IPS-NIHi7 (cell line): ENCODE results near the gene RGS9BP.
"Not testable (repeated sequence)": the region's sequence is repeated elsewhere in the genome, so short reads cannot be mapped to it uniquely, and the experiment has no call there.

ENCODE experiments used
- DNase-seq: peaks from one replicate; pipeline ENCODE4 v3.0.0; 2012; ENCODE audit warnings: mixed read lengths; ENCODE audit errors: extremely low spot score

RGS9BP gene

DNA sequence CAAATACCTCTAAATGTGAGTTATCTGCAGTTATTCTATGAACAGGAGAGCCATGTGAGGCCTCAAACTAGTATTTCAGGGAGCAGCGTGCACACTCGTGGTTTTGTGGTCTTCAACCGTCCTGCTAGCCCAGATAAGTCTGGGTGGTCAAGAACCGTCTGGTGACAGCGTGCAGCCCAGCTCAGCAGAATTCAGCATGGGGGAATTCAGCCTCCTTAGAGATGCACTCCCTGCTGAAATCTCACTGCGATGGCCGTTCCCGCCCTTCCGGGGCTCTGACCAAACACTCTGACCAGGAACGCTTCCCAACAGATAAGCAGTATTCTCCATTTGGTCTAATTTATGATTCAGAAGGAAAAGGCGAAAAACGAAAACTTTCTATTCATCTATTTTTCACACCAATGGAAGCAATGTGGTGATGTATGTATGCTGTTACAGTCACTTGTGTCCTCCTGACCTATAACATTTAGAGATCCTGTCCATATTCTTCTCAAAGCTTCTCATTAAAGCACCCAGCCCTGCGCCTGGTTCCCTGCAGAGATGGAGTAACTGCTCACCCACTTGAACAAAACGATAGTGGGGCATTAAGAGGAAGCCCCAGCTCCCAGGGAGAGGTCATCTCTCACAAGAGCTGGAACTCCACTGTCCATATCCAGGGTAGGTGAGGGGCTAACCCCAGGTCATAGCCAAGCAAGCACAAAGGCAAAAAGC lies 3.6 kb upstream of the RGS9BP start:
- no peak for DNase-seq

- DNase-seq, result no peak
These were observed 2.8 kb upstream of the RGS9BP start for GRCh38 chr19:32672841-32673240.

- DNase-seq, result no peak
These were observed 2.1 kb upstream of the RGS9BP start for GRCh38 chr19:32673573-32673972.

DNA sequence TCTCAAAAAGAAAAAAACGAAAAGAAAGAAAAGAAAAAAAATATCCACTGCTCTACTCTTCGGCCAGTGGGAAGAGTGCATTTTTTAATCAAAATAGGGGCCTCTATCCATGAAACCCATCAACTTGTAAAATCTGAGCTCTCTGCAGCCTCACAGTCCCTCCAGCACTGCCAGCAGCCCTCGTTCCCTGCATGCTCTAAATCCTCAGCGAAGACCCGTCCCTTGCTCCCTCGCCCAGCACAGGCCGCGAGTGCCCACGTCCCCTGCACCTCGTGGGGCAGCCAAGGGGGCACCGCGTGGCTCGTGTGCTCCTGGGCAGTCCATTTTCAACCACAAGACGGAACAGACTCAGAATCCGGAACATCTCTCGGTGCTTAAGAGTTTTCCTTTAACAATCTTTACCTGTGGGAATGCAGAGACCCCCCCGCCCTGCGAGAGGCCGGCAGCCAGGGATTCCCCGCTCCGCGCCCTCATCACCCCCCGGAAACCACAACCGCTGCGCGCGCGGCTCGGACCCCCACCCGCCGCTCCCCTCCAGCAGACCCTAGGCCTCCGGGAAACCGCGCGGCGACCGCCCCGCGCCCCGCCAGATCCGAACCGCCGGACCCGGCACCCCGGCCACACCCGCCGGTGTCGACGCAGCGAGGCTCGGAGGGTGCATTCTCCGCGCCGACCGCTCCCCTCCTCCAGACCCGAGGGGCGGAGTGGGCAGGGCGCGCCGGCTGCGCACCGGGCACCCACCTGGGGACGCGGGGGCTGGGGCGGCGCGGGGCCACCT lies 1.3 kb upstream of the RGS9BP start:
- DNase-seq, result no peak

- DNase-seq, result peak; percentile 97
These were observed 523 bp upstream of the RGS9BP start, which contains the start of gene ANKRD27 for GRCh38 chr19:32674931-32675719. Gene ANKRD27, minus strand, starts transcription at chr19:32675180. Its CDS starts 16,165 bp downstream, at chr19:32659015.

DNA sequence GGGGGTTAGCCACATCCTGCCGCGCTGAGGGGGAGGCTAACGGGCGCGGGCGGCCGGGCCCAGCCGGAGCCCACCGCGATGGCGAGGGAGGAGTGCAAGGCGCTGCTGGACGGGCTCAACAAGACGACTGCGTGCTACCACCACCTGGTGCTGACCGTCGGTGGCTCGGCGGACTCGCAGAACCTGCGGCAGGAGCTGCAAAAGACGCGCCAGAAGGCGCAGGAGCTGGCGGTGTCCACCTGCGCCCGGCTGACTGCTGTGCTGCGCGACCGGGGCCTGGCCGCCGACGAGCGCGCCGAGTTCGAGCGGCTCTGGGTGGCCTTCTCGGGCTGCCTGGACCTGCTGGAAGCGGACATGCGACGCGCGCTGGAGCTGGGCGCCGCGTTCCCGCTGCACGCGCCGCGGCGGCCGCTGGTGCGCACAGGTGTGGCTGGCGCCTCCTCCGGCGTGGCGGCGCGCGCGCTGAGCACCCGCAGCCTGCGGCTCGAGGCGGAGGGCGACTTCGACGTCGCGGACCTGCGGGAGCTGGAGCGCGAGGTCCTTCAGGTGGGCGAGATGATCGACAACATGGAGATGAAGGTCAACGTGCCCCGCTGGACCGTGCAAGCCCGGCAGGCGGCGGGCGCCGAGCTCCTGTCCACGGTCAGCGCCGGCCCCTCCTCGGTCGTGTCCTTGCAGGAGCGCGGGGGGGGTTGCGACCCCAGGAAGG lies 692 bp downstream of the RGS9BP start:
- DNase-seq, result peak; percentile 20

GRCh38 chr19:32676895-32677359 lies 1.3 kb downstream of the RGS9BP start:
- no peak for DNase-seq

- DNase-seq, result peak; percentile 41
These were observed 2.0 kb downstream of the RGS9BP start for GRCh38 chr19:32677657-32678056.

DNA sequence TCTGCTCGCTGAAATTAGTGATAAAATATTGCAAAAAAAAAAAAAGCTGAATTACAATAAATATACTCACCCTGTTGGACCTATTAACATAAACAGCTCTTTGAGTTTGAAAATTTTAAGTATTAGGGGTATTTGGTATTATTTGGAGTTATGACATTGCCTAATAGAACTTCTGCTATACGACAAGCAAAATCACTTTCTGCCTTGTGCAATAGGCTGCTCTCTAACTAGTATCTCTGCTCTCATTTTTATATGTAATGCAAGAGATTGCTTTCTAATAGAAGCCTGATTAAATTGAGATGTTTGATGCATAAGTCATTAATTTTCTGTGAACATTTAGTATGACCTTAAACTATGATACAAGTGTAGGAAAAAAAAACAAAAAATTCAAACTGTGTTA lies 5.3 kb downstream of the RGS9BP start:
- no peak for DNase-seq

GRCh38 chr19:32682317-32682716 lies 6.7 kb downstream of the RGS9BP start:
- DNase-seq, result no peak

GRCh38 chr19:32686847-32687475 lies 11.3 kb downstream of the RGS9BP start:
- no peak for DNase-seq

DNA sequence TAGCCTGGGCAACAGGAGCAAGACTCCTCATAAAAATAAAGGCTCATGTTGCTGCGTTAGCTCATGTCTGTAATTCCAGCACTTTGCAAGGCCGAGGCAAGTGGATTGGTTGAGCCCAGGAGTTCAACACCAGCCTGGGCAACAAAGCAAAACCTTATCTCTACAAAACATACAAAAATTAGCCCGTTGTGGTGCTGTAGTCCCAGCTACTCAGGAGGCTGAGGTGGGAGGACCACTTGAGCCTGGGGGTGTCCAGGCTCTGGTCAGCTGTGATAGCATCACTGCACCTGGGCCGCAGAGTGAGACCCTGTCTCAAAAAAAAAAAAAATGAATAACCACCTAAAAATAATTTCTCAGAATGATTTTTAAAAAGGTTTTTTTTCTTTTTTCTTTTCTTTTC lies 12.0 kb downstream of the RGS9BP start:
- DNase-seq, result no peak

- no peak for DNase-seq
These were observed 12.7 kb downstream of the RGS9BP start for GRCh38 chr19:32688311-32688710.

DNA sequence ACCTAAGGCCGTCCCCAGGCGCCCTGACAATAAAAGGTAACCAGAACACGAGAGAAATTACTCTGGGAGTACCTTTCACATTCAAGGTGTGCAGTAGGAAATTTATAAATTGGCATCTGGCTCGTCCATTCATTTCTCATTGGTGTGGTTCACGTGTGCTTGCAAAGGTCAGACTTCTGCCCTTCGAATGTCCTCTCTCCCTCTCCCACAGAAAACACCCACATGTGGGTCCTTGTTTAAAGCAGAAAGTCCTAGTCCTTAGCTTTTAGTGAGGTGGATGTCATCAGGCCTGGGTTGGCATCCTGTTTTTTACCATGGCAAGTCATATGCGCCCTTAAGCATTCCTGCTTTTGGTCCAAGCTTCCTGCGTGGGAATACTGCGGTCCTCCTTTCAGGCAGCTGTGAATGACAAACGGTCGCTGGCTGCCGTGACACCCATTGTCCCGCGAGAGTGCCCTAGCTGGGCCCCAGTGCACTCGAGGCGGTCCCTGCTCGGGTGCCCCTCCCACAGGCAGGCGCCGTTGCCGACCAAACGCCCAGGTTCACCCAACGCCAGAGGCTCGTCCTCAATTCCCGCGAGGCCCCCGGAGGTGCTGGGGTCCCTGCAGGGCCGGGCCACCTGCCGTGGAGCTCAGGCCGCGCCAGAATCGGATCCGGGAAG lies 15.8 kb downstream of the RGS9BP start, which contains the start of gene NUDT19:
TSS of gene NUDT19 (plus strand) at position 531 of the 661 bp plus-strand sequence. CDS start 140 bp downstream, outside the sequence.
- peak; percentile 65 for DNase-seq

DNA sequence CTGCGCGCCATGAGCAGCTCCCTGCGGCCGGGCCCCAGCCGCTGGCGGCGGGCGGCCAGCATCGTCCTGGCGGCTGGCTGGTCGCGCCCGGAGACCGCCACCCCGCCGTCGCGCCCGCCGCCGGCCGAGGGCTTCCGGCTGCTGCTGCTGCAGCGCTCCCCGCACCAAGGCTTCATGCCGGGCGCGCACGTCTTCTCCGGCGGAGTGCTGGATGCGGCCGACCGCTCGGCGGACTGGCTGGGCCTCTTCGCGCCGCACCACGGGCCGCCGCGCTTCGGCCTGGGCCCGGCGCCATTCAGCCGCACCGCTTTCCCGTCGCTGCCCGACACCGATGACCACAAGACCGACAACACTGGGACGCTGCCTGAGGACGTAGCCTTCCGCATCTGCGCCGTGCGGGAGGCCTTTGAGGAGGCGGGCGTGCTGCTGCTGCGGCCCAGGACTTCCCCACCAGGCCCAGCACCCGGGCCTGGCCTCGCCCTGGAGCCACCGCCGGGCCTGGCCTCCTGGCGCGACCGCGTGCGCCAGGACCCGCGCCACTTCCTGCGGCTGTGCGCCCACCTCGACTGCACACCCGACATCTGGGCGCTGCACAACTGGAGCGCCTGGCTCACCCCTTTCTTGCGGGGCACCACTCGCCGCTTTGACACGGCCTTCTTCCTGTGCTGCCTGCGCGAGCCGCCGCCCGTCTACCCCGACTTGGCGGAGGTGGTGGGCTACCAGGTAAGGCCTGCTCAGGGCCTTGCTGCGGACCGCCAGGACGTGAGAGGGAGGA lies 16.5 kb downstream of the RGS9BP start:
- peak; percentile 48 for DNase-seq

DNA sequence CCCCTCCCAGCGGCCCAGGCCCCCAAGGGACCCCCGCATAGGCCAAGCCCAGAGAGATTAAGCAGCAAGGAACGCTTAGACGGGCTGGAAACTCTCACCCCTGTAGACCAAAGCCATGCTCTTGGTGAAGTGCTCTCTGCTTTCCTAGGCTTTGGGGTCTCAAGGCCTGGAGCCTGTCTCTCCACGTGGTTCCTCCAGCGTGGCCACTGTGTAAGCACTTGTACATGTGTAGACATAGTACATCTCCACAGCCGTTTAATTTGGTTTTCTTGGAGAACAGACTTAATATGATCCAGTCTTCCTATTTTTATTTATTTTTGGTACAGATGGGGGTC lies 17.0 kb downstream of the RGS9BP start:
- no peak for DNase-seq

GRCh38 chr19:32693151-32694108 lies 17.8 kb downstream of the RGS9BP start:
- DNase-seq, result not testable (repeated sequence)

GRCh38 chr19:32694316-32694715 lies 18.7 kb downstream of the RGS9BP start:
- DNase-seq, result not testable (repeated sequence)
